GM12878 (cell line): Measurements from ENCODE around the gene RNU11. TPM values are rescaled to one million over a fixed set of nuclear protein-coding genes. Genes with fewer than 3 reads are reported as not detected.

Experiments
- ATAC-seq: fragments of 200-7000 bp; cut with Tn5 transposase; 3 replicates; pipeline ENCODE4 v1.9.1; 2020; ENCODE audit warnings: mild to moderate bottlenecking, moderate library complexity
- BruUV-seq: library from RNA; stranded (reverse); fragments of 400-500 nt; replicated peaks from 2 replicates; lab custom pipeline; 2021; lab: Mats Ljungman, UMichigan
- CTCF ChIA-PET: fragments of 300-600 bp; sonication (Branson Sonifier 250); formaldehyde crosslinking; extraction: SDS; loops from one replicate; lab custom pipeline; 2021; ENCODE audit warnings: inconsistent platforms; lab: Yijun Ruan, JAX
- POLR2A ChIA-PET: fragments of 350-600 bp; formaldehyde crosslinking; extraction: SDS; loops from one replicate; lab custom pipeline; 2021; ENCODE audit warnings: inconsistent platforms; lab: Charles Lee
- RAD21 ChIA-PET: fragments of 300-600 bp; sonication (Branson Sonifier 250); formaldehyde crosslinking; loops from one replicate; lab custom pipeline; 2023; ENCODE audit warnings: antibody characterized with exemption; ENCODE audit not compliant: unreplicated experiment; lab: Charles Lee
- SMC1A ChIA-PET: fragments of 300-600 bp; sonication (Branson Sonifier 250); formaldehyde crosslinking; loops from one replicate; lab custom pipeline; 2023; ENCODE audit not compliant: unreplicated experiment, uncharacterized antibody; lab: Charles Lee
- DNase-seq: peaks from one replicate; pipeline ENCODE4 v3.0.0-alpha.2; 2011; ENCODE audit warnings: low read depth, low spot score
- FAIRE-seq: peaks from 3 replicates; lab custom pipeline; 2011; peaks lifted over from hg19 to GRCh38; lab: Jason Lieb, UNC
- H2AFZ ChIP-seq: 2 replicates; pipeline ENCODE4 v1.6.0; 2011; ENCODE audit warnings: low read depth, low read length, control low read depth; ENCODE audit not compliant: control insufficient read depth
- H3K27ac ChIP-seq: 2 replicates; pipeline ENCODE4 v1.5.1; 2011; ENCODE audit warnings: control low read depth; ENCODE audit not compliant: control insufficient read depth, insufficient read depth
- H3K27me3 ChIP-seq, 2 experiments: replicated peaks in 1 of 2; 2 replicates each; pipeline versions ENCODE4 v1.6.0 to v1.6.1; 2011; ENCODE audit warnings: low read length in 1 of 2; ENCODE audit not compliant: control insufficient read depth in 2 of 2, insufficient read depth in 2 of 2
- H3K36me3 ChIP-seq, 2 experiments: 2 replicates each; pipeline ENCODE4 v1.5.1; 2011; ENCODE audit warnings: low read length in 1 of 2; ENCODE audit not compliant: control insufficient read depth in 2 of 2, insufficient read depth in 2 of 2
- H3K4me1 ChIP-seq: 2 replicates; pipeline ENCODE4 v1.6.1; 2011; ENCODE audit warnings: mild to moderate bottlenecking, low read length, moderate library complexity, mixed read lengths; ENCODE audit not compliant: control insufficient read depth, insufficient read depth
- H3K4me2 ChIP-seq: 2 replicates; pipeline ENCODE4 v1.6.0; 2011; ENCODE audit warnings: control low read depth; ENCODE audit not compliant: control insufficient read depth, insufficient read depth
- H3K4me3 ChIP-seq: fragments of 200-600 bp; sonication (generic); 2 replicates; pipeline ENCODE4 v1.5.1; 2016
- H3K79me2 ChIP-seq: 2 replicates; pipeline ENCODE4 v1.6.0; 2011; ENCODE audit warnings: low read length; ENCODE audit not compliant: control insufficient read depth, insufficient read depth
- H3K9ac ChIP-seq: 2 replicates; pipeline ENCODE4 v1.8.0; 2011; ENCODE audit warnings: low read length, control low read depth, mixed read lengths; ENCODE audit not compliant: control insufficient read depth, insufficient read depth
- H3K9me3 ChIP-seq: replicated peaks from 3 replicates; pipeline ENCODE4 v1.5.1; 2011; ENCODE audit warnings: mild to moderate bottlenecking, low read length; ENCODE audit not compliant: control insufficient read depth, insufficient read depth
- H4K20me1 ChIP-seq: 2 replicates; pipeline ENCODE4 v1.6.0; 2011; ENCODE audit not compliant: control insufficient read depth, insufficient read depth
- BMI1 ChIP-seq: fragments of 450-650 bp; IDR thresholded peaks from 2 replicates; pipeline ENCODE4 v1.6.1; 2016; ENCODE audit warnings: mild to moderate bottlenecking, moderate library complexity, borderline replicate concordance
- BRCA1 ChIP-seq: IDR thresholded peaks from 2 replicates; pipeline ENCODE4 v1.6.1; 2011; ENCODE audit warnings: low read depth, low read length, improper control_type of control experiment
- CHD1 ChIP-seq: IDR thresholded peaks from 2 replicates; pipeline ENCODE4 v1.6.1; 2012; ENCODE audit warnings: low read depth, low read length, improper control_type of control experiment
- EZH2 ChIP-seq: IDR thresholded peaks from 2 replicates; pipeline ENCODE4 v1.6.1; 2012; ENCODE audit warnings: low read depth, mild to moderate bottlenecking, control low read depth, inconsistent platforms, low read length, borderline replicate concordance; ENCODE audit not compliant: control insufficient read depth
- FOXK2 ChIP-seq: fragments of 450-650 bp; IDR thresholded peaks from 2 replicates; pipeline ENCODE4 v1.6.1; 2017; ENCODE audit warnings: mild to moderate bottlenecking, moderate library complexity
- GATAD2B ChIP-seq: fragments of 450-650 bp; conservative IDR thresholded peaks from 2 replicates; pipeline ENCODE4 v1.6.1; 2017; ENCODE audit warnings: low read depth, mild to moderate bottlenecking, moderate library complexity
- HDAC2 ChIP-seq: fragments of 200-600 bp; sonication (generic); IDR thresholded peaks from 2 replicates; pipeline ENCODE4 v1.6.1; 2017
- MEF2A ChIP-seq: IDR thresholded peaks from 2 replicates; pipeline ENCODE4 v1.6.1; 2011; ENCODE audit warnings: low read depth, mild to moderate bottlenecking, low read length, moderate library complexity; ENCODE audit not compliant: insufficient read depth
- NFIC ChIP-seq: IDR thresholded peaks from 2 replicates; pipeline ENCODE4 v1.6.1; 2012; ENCODE audit warnings: low read depth, mild to moderate bottlenecking, inconsistent platforms, low read length, moderate library complexity
- NR2C2 ChIP-seq: IDR thresholded peaks from 2 replicates; pipeline ENCODE4 v1.6.1; 2011; ENCODE audit warnings: borderline replicate concordance, low read depth; ENCODE audit not compliant: control insufficient read depth, insufficient read length
- REST ChIP-seq: IDR thresholded peaks from 2 replicates; pipeline ENCODE4 v1.6.1; 2012; ENCODE audit warnings: mild to moderate bottlenecking, low read depth, low read length
- SIN3A ChIP-seq: IDR thresholded peaks from 2 replicates; pipeline ENCODE4 v1.6.1; 2012; ENCODE audit warnings: low read depth, low read length, improper control_type of control experiment
- SIX5 ChIP-seq: IDR thresholded peaks from 2 replicates; pipeline ENCODE4 v1.6.1; 2011; ENCODE audit warnings: mild to moderate bottlenecking, low read depth, low read length, moderate library complexity; ENCODE audit not compliant: severe bottlenecking
- SMC3 ChIP-seq: IDR thresholded peaks from 2 replicates; pipeline ENCODE4 v1.6.1; 2011; ENCODE audit warnings: low read length, improper control_type of control experiment, borderline replicate concordance
- SREBF1 ChIP-seq: IDR thresholded peaks from 2 replicates; pipeline ENCODE4 v1.6.1; 2012; ENCODE audit warnings: mild to moderate bottlenecking, low read length
- STAT3 ChIP-seq: IDR thresholded peaks from 2 replicates; pipeline ENCODE4 v1.6.1; 2011; ENCODE audit warnings: low read depth, low read length, improper control_type of control experiment
- TCF3 ChIP-seq: IDR thresholded peaks from 2 replicates; pipeline ENCODE4 v1.6.1; 2012; ENCODE audit warnings: low read depth, mild to moderate bottlenecking, low read length, borderline replicate concordance; ENCODE audit not compliant: insufficient read depth
- TCF7 ChIP-seq: IDR thresholded peaks from 2 replicates; pipeline ENCODE4 v1.6.1; 2014; ENCODE audit warnings: antibody characterized with exemption, borderline replicate concordance
- WGBS: methylation state at CpG from one replicate; pipeline ENCODE4 v1.1.6; 2016; ENCODE audit warnings: low lambda C conversion rate; ENCODE audit not compliant: insufficient replicate concordance, insufficient coverage; ENCODE audit errors: missing lambda C conversion rate; 5-methylcytosine and 5-hydroxymethylcytosine counted together
- in situ Hi-C: fragments of 300-500 bp; cut with MboI; formaldehyde crosslinking; loops from 9 replicates; pipeline ENCODE4 v1.14.3; 2018; ENCODE audit warnings: mixed read lengths
- intact Hi-C: fragments of 100-400 bp; cut with micrococcal nuclease; formaldehyde crosslinking; loops from one replicate; pipeline ENCODE4 v1.14.2; 2022; ENCODE audit not compliant: unreplicated experiment
- polyA plus RNA-seq, 11 experiments: library from polyadenylated mRNA; depleted of rRNA in 4 of 11; unstranded in 6 of 11; stranded (reverse) in 5 of 11; fragments of >200 nt; fragmentation: Nextera tagmentation in 4 of 11; fragmentation: Illumina TruSeq in 1 of 11; extraction: Ambion mirVana in 4 of 11; extraction: Trizol in 1 of 11; gene quantifications; 1 replicate in 1 of 11; 2 replicates in 10 of 11; pipeline versions ENCODE4 v1.2.1 to v1.2.3, GENCODE V29; 2011 to 2016; ENCODE audit warnings: inconsistent platforms in 2 of 11, missing spikeins in 2 of 11, low read depth in 1 of 11
- total RNA-seq, 4 experiments: library from RNA; depleted of rRNA in 3 of 4; stranded (reverse); fragments of >200 nt in 3 of 4; fragmentation: Illumina TruSeq in 1 of 4; extraction: Trizol in 1 of 4; gene quantifications; 2 replicates each; pipeline versions ENCODE4 v1.2.1 to v1.2.3, GENCODE V29; 2013 to 2021
- TF ChIP-seq, protein P1 (sequence below): fragments of 450-650 bp; IDR thresholded peaks from 2 replicates; pipeline ENCODE4 v1.6.1; 2017; ENCODE audit warnings: borderline replicate concordance
- TF ChIP-seq, protein P2 (sequence below): IDR thresholded peaks from 2 replicates; pipeline ENCODE4 v1.6.1; 2012; ENCODE audit warnings: low read length, inconsistent platforms

Gene RNU11
- total and polyA plus RNA-seq, 10 of the 15 experiments (the other 5 are each of a cell fraction or from before 2014, with no cell fraction given): under 0.01 TPM; not detected in 9

DNA sequence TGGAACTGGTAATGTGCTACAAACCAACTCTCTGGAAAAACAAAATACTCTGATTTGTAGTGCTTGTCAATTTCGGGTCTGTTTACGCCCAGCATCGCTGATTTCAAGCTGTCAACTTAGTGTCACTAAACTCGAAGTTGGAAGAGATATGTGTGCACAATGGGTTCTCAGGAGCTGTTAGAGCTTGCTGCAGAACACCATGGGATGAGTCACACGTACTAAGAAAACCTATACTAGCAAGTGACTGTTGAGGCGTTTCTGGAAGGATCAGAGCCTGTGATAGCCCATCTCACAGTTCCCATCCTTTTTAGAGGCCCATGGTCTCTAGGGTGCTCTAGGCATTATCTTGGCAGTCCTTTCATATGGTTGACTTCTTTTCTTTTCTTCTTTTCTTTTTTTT, 34.4 kb downstream of the RNU11 start:
- in situ Hi-C loops: no loop called here
- H2AFZ ChIP-seq: no peak overlapping the region
- no peak overlapping the region for H3K4me3 ChIP-seq
- no peaks in the 10 kb centered on the region for H3K9me3 ChIP-seq
- ChIA-PET SMC1A (no interaction called here), RAD21 (no interaction called here), POLR2A (no interaction called here), CTCF (no interaction called here)
- H3K4me2 ChIP-seq: no peak overlapping the region
- no peaks in the 10 kb centered on the region for H4K20me1 ChIP-seq
- DNase-seq (no peak), ATAC-seq (no peak), FAIRE-seq (no peak)
- H3K79me2 ChIP-seq: no peaks in the 10 kb centered on the region
- H3K27me3 ChIP-seq: no peaks in the 10 kb centered on the region
- no peak overlapping the region for H3K27ac ChIP-seq
- no peaks in the 10 kb centered on the region for H3K4me1 ChIP-seq
- no peak overlapping the region for H3K9ac ChIP-seq
- H3K36me3 ChIP-seq: peaks cover 0 to 11% of the 10 kb centered on the region in 2 experiments; a peak in 2 of 4 replicates
- intact Hi-C loops: no loop called here
- BruUV-seq: no TSS peak
- WGBS: 78% methylated on average over 6 of the region's 6 CpGs
- TF ChIP-seq TCF7 (no peak), SIX5 (no peak), NR2C2 (no peak), BRCA1 (no peak), MEF2A (no peak), FOXK2 (no peak), STAT3 (no peak), EZH2 (no peak), GATAD2B (no peak), SMC3 (no peak), SREBF1 (no peak), CHD1 (no peak), TCF3 (no peak), HDAC2 (no peak), REST (no peak), BMI1 (no peak), NFIC (no peak), SIN3A (no peak)
- TF ChIP-seq, protein P1, sequence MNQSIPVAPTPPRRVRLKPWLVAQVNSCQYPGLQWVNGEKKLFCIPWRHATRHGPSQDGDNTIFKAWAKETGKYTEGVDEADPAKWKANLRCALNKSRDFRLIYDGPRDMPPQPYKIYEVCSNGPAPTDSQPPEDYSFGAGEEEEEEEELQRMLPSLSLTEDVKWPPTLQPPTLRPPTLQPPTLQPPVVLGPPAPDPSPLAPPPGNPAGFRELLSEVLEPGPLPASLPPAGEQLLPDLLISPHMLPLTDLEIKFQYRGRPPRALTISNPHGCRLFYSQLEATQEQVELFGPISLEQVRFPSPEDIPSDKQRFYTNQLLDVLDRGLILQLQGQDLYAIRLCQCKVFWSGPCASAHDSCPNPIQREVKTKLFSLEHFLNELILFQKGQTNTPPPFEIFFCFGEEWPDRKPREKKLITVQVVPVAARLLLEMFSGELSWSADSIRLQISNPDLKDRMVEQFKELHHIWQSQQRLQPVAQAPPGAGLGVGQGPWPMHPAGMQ: no peak
- TF ChIP-seq, protein P2, sequence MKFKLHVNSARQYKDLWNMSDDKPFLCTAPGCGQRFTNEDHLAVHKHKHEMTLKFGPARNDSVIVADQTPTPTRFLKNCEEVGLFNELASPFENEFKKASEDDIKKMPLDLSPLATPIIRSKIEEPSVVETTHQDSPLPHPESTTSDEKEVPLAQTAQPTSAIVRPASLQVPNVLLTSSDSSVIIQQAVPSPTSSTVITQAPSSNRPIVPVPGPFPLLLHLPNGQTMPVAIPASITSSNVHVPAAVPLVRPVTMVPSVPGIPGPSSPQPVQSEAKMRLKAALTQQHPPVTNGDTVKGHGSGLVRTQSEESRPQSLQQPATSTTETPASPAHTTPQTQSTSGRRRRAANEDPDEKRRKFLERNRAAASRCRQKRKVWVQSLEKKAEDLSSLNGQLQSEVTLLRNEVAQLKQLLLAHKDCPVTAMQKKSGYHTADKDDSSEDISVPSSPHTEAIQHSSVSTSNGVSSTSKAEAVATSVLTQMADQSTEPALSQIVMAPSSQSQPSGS: no peak
